ENCODE measurements around the gene GREM1.

- no peak for TF ChIP-seq TBL1XR1 (IDR thresholded peaks at IDR 0.05; ENCODE audit: low read length in 2 of 2)
- no peak for TF ChIP-seq CEBPB (tag; IDR thresholded peaks at IDR 0.05)
Observed at GRCh38 chr15:32738666-32739065, 20.9 kb downstream of the GREM1 start.

Data from K562 (cell line).